Psoas muscle (tissue), 8 donors: ENCODE results near the gene TCEA2. TPM values are rescaled to one million over a fixed set of nuclear protein-coding genes. Genes with fewer than 3 reads are reported as not detected.

Source experiments
- ATAC-seq, 4 donors: fragments of 200-7000 bp; cut with Tn5 transposase; one replicate each; pipeline ENCODE4 v1.9.1; 2020; ENCODE audit warnings: moderate library complexity in 3 of 4, mild to moderate bottlenecking in 2 of 4
- DNase-seq, 2 donors: peaks; one replicate each; pipeline ENCODE4 v3.0.0-alpha.2; 2020
- H3K27ac ChIP-seq: fragments of 200-600 bp; one replicate; pipeline ENCODE4 v1.8.0; 2022
- H3K27me3 ChIP-seq, 3 donors: fragments of 200-600 bp in 1 of 3; one replicate each; pipeline versions ENCODE4 v1.6.1 to v1.8.0; 2013 to 2022; ENCODE audit warnings: low read length in 2 of 3, mild to moderate bottlenecking in 2 of 3, moderate library complexity in 1 of 3; ENCODE audit not compliant: insufficient read depth in 3 of 3
- H3K36me3 ChIP-seq, 2 donors: fragments of 200-600 bp in 1 of 2; one replicate each; pipeline versions ENCODE4 v1.6.1 to v1.8.0; 2013 to 2022; ENCODE audit warnings: low read depth in 1 of 2, mild to moderate bottlenecking in 1 of 2, moderate library complexity in 1 of 2; ENCODE audit not compliant: insufficient read depth in 1 of 2
- H3K4me1 ChIP-seq: fragments of 200-600 bp; one replicate; pipeline ENCODE4 v1.8.0; 2022
- H3K4me3 ChIP-seq: fragments of 200-600 bp; one replicate; pipeline ENCODE4 v1.8.0; 2022; ENCODE audit warnings: mild to moderate bottlenecking
- H3K9me3 ChIP-seq: fragments of 200-600 bp; one replicate; pipeline ENCODE4 v1.8.0; 2022
- WGBS, 3 donors: extraction: QIAGEN DNeasy Blood & Tissue Kit; methylation state at CpG; one replicate each; pipeline versions ENCODE4 v1.1.6 to v1.1.7; 2013; 5-methylcytosine and 5-hydroxymethylcytosine counted together
- intact Hi-C, 2 donors: fragments of 100-400 bp; cut with DNase I; formaldehyde crosslinking; loops; one replicate each; pipeline versions ENCODE4 v1.11.0 to v1.14.2; 2022
- polyA plus RNA-seq, 3 donors: library from polyadenylated mRNA; stranded (reverse); fragments of 200-250 nt; gene quantifications; one replicate each; pipeline ENCODE4 v1.2.3, GENCODE V29; 2013
- total RNA-seq, 4 donors: library from RNA; stranded (reverse); fragmentation: NEBNext Ultra II Directional in 2 of 4; extraction: Animal tissue kit (Norgen Biotek cat#: 25700) in 2 of 4; gene quantifications; one replicate each; pipeline versions ENCODE4 v1.2.1 to v1.2.4, GENCODE V29; 2021 to 2023
- TF ChIP-seq, protein P1 (sequence below): fragments of 200-600 bp; IDR thresholded peaks from one replicate; pipeline ENCODE4 v1.8.0; 2022; ENCODE audit warnings: antibody characterized with exemption
- donor health status: healthy with polysubstance abuse.
- donor health status: DM: no; HTN: no; CAD: no; lungs with moderate emphysema.
- donor health status: Bipolar disorder and iron deficiency.
- donor health status: healthy.
- donor health status: DM: yes; HTN: yes; CAD: no.
- donor health status: DM: no; HTN: no; CAD: no.
- donor health status: DM: no; HTN: no; CAD: no.
- donor health status: DM: yes; HTN: yes; CAD: no.

TCEA2 gene
- total and polyA plus RNA-seq, 7 donors = 15.1 to 43.4 (median 30.2) TPM

DNA sequence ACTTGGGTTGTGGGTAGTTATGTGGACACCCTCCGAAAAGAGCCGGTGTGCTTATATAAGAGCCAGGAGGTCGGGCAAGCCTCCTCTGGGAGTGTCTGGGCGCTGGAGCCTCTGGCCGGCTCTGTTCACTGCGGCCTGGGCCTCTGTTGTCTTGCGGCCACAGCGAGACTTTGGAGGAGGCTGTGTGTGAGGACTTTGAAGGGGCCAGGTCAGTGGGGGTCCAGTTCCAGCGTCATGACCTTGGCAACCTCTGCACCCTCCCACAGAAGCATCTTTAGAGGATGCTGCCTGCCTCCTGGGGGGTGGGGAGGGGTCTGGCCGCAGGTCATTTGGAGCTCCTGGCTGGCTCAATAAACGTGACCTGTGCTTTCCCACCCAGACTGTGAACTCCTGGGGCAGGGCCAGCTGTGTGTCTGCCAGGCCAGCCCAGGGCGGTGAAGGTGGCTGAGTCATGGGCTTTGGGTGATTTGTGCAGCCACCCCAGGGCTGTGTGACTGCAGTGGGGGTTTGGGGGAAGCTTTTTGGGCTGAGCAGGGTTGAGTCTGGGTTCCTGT lies 1.2 kb downstream of the TCEA2 start:
- WGBS, 3 donors = 20 to 37% (median 20%) methylated on average over 12 of the region's 12 CpGs
- ATAC-seq = no peak
- Histone ChIP-seq H3K4me1 (peaks cover 9% of the 10 kb centered on the region), H3K27me3 (no peaks in the 10 kb centered on the region), H3K4me3 (peak overlapping the region; percentile 97), H3K27ac (no peak overlapping the region), H3K36me3 (no peaks in the 10 kb centered on the region), H3K9me3 (no peaks in the 10 kb centered on the region)
- TF ChIP-seq, protein P1, sequence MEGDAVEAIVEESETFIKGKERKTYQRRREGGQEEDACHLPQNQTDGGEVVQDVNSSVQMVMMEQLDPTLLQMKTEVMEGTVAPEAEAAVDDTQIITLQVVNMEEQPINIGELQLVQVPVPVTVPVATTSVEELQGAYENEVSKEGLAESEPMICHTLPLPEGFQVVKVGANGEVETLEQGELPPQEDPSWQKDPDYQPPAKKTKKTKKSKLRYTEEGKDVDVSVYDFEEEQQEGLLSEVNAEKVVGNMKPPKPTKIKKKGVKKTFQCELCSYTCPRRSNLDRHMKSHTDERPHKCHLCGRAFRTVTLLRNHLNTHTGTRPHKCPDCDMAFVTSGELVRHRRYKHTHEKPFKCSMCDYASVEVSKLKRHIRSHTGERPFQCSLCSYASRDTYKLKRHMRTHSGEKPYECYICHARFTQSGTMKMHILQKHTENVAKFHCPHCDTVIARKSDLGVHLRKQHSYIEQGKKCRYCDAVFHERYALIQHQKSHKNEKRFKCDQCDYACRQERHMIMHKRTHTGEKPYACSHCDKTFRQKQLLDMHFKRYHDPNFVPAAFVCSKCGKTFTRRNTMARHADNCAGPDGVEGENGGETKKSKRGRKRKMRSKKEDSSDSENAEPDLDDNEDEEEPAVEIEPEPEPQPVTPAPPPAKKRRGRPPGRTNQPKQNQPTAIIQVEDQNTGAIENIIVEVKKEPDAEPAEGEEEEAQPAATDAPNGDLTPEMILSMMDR = no peak
- no peak for DNase-seq
- intact Hi-C loops = no loop called here

DNA sequence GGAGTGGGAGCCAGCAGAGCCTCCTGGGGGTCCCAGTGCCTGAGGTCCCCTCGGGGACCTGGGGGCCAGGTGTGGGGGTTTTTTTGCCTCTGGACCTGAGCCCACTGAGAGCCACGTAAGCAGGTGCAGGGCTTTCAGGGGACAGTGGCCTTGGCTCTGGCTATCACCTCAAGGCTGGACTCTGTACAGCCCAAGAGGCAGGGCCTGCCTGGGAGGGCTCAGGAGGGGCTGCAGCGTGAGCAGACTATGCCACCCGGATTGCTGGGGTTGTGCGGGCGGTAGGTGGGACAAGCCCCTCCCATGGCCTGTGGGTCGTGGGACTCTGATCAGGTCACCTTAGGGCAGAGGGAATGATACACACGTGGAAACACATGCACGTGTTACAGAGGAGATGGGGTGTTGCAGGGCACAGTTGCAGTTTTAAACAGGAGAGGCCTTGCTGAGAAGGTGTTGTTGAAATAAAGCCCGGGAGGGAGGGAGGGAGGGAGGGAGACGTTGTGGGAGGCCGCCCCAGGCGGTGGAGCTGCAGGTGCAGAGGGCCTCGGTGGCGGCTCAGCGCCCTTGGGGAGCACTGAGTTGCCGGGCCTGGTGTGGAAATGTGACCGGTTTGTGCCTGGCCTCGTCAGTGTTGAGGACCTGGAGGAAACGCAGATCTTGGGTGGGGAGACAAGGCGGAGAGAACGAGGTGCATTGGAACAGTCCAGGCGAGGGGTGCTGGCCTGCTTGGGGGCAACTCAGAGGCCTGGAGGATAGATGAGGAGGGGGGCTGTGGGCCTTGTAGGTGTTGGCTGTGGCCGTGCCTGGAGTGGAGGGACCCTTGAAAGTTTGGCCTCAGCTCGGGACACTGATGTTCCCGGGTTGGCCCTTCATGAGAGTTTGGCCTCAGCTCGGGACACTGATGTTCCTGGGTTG lies 2.3 kb downstream of the TCEA2 start:
- intact Hi-C loops = no loop called here
- no peak overlapping the region for H3K27ac ChIP-seq
- H3K4me3 ChIP-seq = no peak overlapping the region
- no peaks in the 10 kb centered on the region for H3K27me3 ChIP-seq
- TF ChIP-seq, protein P1 = no peak
- H3K36me3 ChIP-seq = no peaks in the 10 kb centered on the region
- peaks cover 9% of the 10 kb centered on the region for H3K4me1 ChIP-seq
- WGBS, 3 donors = 45 to 54% (median 51%) methylated on average over 27 of the region's 27 CpGs
- DNase-seq = no peak
- H3K9me3 ChIP-seq = no peaks in the 10 kb centered on the region
- no peak for ATAC-seq

DNA sequence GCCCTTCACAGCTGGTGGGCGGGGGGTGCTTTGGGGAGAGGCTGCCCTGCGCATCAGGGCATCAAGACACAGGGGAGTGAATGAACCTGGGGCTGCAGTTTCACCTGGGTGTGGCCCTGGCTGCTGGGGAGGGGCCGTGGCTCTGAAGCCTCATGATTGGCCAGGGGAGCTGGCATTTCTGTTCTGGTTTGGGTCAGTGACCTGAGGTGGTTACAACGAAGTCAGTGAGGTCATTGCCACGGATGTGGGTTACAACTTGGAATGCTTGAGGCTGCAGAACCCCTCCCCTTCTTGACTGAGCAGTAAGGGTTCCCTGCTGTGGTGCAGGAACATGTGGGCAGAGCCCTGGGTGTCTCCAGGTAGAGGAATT lies 3.0 kb downstream of the TCEA2 start:
- H3K9me3 ChIP-seq = no peaks in the 10 kb centered on the region
- TF ChIP-seq, protein P1 = no peak
- H3K27me3 ChIP-seq = no peaks in the 10 kb centered on the region
- H3K27ac ChIP-seq = no peak overlapping the region
- ATAC-seq = no peak
- H3K4me1 ChIP-seq = peaks cover 9% of the 10 kb centered on the region
- intact Hi-C loops = no loop called here
- no peaks in the 10 kb centered on the region for H3K36me3 ChIP-seq
- DNase-seq = no peak
- no peak overlapping the region for H3K4me3 ChIP-seq
- WGBS, 3 donors = 44 to 67% (median 54%) methylated on average over 5 of the region's 5 CpGs

DNA sequence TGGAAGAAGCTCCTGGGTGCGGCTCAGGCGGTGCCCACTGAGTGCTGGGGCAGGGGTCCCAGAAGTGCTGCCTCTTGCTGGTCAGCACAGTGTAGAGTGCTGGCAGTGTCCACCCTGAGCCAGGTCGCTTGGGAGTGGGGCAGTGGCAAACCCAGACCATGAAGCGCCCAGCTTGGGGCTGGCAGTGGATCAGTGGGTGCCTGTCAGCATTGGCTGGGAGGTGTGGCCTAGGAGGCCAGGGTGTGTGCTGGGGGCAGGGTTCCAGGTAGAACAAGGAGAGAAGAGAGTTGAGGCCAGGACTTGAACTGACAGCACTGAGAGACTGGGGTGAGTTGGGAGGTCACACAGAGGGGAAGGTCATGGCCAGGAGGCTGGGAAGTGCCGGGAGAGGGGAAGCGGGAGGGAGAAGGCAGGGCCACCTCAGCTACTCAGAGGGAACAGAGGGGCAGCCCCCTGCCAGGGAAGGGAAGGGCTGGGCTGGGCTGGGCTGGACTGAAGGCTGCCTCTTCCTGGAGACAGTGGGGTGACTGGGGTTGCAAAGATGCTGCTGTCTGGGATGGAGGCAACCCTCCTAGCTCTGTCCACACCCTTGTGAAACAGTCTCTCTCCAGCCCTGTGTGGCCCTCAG lies 4.1 kb downstream of the TCEA2 start:
- 70 to 90% (median 86%) methylated on average over 6 of the region's 6 CpGs for WGBS, 3 donors
- H3K9me3 ChIP-seq = no peaks in the 10 kb centered on the region
- no peak overlapping the region for H3K27ac ChIP-seq
- DNase-seq = no peak
- H3K4me1 ChIP-seq = peaks cover 9% of the 10 kb centered on the region
- TF ChIP-seq, protein P1 = no peak
- ATAC-seq = no peak
- no peak overlapping the region for H3K4me3 ChIP-seq
- H3K36me3 ChIP-seq = no peaks in the 10 kb centered on the region
- intact Hi-C loops = no loop called here
- no peaks in the 10 kb centered on the region for H3K27me3 ChIP-seq
